Stimulated activated naive CD4-positive, alpha-beta T cell treated with Interleukin-2 at 50 U/mL for 16 hours (primary cell): ENCODE data around the gene RGS2.

Source experiments
- DNase-seq: peaks from one replicate; lab custom pipeline; 2025; lab: John Stamatoyannopoulos, UW

Gene RGS2

DNA sequence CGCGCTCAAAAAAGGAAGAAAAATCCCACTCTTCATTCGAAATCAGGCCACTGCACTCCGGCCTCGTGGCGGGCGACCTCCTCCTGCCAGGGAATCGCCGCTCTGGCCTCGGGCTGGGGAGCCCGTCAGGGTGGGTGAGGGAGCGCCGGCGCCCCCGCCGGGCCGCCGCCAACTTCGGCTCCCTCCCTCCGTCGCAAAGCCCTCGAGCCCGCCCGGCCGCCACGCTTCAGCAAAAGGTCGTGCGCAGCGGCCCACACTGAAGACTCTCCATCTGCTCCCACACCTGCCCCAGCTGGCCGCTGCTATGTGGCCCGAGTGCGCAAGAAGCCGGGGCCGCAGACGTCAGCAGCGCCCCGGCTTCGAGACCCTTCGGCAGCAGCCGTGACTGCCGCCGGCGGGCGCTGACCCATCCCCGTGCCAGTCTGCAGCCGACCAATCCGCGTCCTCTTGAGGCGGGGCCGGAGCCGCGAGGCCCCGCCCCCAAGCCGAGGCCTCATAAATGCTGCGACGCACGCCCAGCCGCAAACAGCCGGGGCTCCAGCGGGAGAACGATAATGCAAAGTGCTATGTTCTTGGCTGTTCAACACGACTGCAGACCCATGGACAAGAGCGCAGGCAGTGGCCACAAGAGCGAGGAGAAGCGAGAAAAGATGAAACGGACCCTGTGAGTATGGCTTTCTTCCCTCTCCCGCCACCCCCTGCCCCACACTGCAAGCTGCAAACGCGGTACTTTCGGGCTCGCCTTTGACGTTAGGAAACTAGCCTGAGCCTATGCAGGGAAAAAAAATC lies at the start of gene RGS2:
TSS of gene RGS2 (plus strand) at position 522 of the 789 bp plus-strand sequence. CDS start at position 555, 33 bp downstream.
- DNase-seq = peak; percentile 79

DNA sequence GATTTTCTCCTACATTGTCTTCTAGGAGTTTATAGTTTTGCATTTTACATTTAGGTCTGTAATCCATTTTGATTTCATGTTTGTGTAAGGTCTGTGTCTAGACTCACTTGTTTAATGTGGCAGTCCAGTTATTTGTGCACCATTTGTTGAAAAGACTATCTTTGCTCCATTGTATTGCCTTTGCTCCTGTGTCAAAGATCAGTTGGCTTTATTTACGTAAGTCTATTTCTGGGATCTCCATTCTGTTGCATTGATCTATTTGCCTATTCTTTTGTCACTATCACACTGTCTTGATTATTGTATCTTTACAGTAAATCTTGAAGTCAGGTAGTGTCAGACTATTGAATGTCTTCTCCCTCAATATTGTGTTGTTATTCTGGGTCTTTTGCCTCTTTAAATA lies 49.7 kb upstream of the RGS2 start:
- no peak for DNase-seq

- no peak for DNase-seq
These were observed 46.6 kb upstream of the RGS2 start for GRCh38 chr1:192762265-192762664.

- DNase-seq = no peak
These were observed 45.6 kb upstream of the RGS2 start for GRCh38 chr1:192763243-192763642.

DNA sequence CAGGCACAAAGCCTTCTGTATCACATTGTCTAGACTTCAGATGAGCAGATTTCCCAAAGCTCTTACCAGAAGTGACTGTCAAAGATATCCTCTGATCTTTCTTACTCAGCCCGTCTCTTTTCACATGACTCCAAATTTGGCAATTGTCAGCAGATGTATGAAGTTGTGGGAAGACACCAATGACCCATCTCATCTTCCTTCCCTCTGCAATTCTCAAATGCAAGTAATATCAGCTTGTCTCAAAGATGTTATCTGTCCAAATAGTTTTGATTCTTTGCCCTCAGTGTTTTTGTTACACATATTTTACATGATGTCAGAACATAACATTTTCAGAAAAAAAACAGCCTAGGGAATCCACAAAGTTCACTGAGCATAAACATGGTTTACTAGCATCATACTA lies 45.1 kb upstream of the RGS2 start:
- DNase-seq = no peak

GRCh38 chr1:192764675-192765074 lies 44.2 kb upstream of the RGS2 start:
- no peak for DNase-seq

- DNase-seq = no peak
These were observed 42.7 kb upstream of the RGS2 start for GRCh38 chr1:192766009-192766625.

GRCh38 chr1:192766876-192767275 lies 42.0 kb upstream of the RGS2 start:
- DNase-seq = no peak

GRCh38 chr1:192767798-192768197 lies 41.0 kb upstream of the RGS2 start:
- no peak for DNase-seq

- no peak for DNase-seq
These were observed 40.4 kb upstream of the RGS2 start for GRCh38 chr1:192768463-192768862.

- DNase-seq = no peak
These were observed 37.5 kb upstream of the RGS2 start for GRCh38 chr1:192771341-192771740.

- no peak for DNase-seq
These were observed 33.2 kb upstream of the RGS2 start for GRCh38 chr1:192775631-192776030.

DNA sequence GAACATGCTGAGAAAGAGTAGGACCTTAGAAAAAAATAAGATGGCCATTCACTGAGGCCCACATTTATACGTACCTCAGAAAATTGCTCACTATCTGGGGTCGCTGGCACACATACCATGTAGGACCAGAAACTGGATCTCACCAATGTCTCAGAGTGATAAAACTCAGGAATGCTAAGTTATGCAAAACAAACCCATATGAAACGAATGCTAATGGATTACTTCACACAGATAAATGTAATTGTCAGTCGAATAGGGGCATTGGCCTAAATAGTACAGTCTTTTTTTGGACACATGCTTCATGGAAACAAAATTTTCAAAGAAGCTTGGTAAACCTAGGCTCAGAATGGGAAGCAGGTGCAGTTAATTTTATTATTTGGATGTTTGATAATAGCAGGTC lies 32.6 kb upstream of the RGS2 start:
- no peak for DNase-seq

- no peak for DNase-seq
These were observed 31.8 kb upstream of the RGS2 start for GRCh38 chr1:192776998-192777397.

DNA sequence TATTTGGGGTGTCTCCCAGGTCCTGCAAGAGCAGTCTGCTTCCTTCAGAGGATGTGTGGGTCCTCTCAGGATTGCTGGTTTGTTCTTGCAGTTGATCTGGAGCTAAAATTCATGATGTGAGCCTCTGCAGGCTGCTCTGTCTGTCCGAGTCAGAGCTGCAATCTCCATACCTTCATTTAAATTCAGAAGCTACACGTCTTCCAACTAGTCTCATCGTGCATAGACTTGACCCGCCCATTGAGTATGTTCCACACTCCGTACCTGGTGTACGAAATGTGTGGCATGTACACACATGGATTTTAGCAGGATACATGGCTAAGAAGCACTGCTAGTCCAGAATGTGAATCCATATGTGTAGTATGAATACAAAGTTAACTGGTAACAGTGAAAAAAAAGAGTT lies 25.0 kb upstream of the RGS2 start:
- no peak for DNase-seq

DNA sequence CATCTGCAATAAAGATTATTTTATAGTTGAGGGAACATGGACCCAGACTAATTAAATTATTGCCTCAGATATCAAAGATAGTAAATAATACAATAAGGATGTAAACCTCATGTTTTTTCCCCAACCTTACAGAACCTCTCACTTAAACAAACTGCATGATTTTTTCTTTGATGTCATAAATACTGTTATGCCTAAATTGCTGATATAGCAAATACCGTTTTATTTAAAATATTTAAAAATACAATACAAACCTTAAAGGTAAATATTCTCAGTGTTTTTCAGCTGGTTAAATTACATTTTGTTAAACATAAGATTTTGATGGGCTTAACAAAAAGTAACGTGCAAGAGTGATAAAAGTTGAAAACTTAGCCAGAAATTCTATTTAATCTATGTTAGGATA lies 24.4 kb upstream of the RGS2 start:
- no peak for DNase-seq

DNA sequence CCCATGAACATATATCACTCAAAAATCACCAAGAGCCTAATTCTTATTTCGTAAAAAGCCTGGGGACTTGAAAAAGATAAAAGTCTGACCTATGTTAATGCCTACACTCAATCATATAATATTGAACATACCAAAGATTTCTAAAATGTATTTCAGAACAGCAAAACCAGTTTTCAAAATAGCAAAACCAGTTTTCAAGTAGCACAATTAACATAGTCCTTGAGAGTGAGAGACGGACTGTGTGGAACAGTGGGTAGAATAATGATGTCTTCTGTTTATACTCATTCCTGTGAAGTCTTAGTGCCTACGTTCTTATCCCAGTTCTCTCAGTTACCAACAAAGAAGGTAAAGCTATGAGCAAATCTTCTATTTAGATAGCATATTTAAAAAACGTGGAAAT lies 22.3 kb upstream of the RGS2 start:
- no peak for DNase-seq

- no peak for DNase-seq
These were observed 20.8 kb upstream of the RGS2 start for GRCh38 chr1:192787914-192788585.

DNA sequence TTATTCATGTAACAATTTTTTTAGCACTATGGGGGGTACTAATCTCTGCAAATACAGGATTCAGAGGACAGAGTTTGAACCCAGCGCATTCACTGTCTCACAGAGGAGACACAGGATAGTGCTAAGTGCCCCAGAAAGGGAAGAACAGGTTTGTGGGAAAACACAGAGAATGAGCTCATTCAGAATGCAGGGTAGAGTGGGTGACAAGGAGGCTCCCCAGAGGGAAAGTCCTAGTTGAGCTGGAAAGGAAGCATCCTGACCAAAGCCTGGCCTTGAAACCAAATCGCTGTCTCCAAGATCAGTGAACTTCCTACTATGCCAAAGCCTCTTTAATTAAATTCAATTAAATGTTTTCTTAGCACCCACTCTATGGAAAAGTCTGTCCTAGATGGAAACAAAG lies 19.0 kb upstream of the RGS2 start:
- no peak for DNase-seq

GRCh38 chr1:192792628-192793027 lies 16.2 kb upstream of the RGS2 start:
- DNase-seq = no peak

GRCh38 chr1:192793983-192794767 lies 14.7 kb upstream of the RGS2 start:
- DNase-seq = no peak

DNA sequence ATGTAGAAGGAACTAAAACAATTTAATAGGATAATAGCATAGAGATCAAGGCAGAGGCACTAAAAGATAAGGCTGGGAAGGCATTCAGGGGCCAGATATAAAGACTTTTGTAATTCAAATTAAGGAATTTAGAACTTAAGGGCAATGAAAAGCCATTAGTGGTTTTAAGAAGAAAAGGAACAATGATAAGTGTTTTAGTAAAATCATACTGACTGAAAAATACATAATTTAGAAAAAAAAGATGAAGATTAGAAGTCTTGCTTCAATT lies 14.1 kb upstream of the RGS2 start:
- no peak for DNase-seq
